Astrocyte (in vitro differentiated cells and primary cell): ENCODE results near the gene DNMT3B. TPM values are rescaled to one million over a fixed set of nuclear protein-coding genes. Genes with fewer than 3 reads are reported as not detected.

Experiments
- DNase-seq: peaks from one replicate; pipeline ENCODE4 v3.0.0-alpha.2; 2010; ENCODE audit warnings: low read depth
- FAIRE-seq: peaks from 2 replicates; lab custom pipeline; 2011; peaks lifted over from hg19 to GRCh38; lab: Jason Lieb, UNC
- H2AFZ ChIP-seq: 2 replicates; pipeline ENCODE4 v1.6.0; 2012; ENCODE audit warnings: low read depth, low read length, inconsistent platforms
- H3K27ac ChIP-seq: 2 replicates; pipeline ENCODE4 v1.5.1; 2011; ENCODE audit warnings: low read depth, low read length, inconsistent platforms
- H3K27me3 ChIP-seq: 2 replicates; pipeline ENCODE4 v1.6.0; 2011; ENCODE audit warnings: low read length, inconsistent platforms; ENCODE audit not compliant: insufficient read depth
- H3K36me3 ChIP-seq: 2 replicates; pipeline ENCODE4 v1.5.1; 2011; ENCODE audit warnings: low read length, inconsistent platforms; ENCODE audit not compliant: insufficient read depth
- H3K4me1 ChIP-seq: 2 replicates; pipeline ENCODE4 v1.5.1; 2011; ENCODE audit warnings: low read length, inconsistent platforms; ENCODE audit not compliant: insufficient read depth
- H3K4me2 ChIP-seq: 2 replicates; pipeline ENCODE4 v1.6.0; 2012; ENCODE audit warnings: low read length, inconsistent platforms
- H3K4me3 ChIP-seq: 2 replicates; pipeline ENCODE4 v1.5.1; 2011; ENCODE audit warnings: low read depth, mild to moderate bottlenecking, low read length, inconsistent platforms; ENCODE audit not compliant: insufficient read depth
- H3K79me2 ChIP-seq: 2 replicates; pipeline ENCODE4 v1.6.0; 2012; ENCODE audit warnings: mild to moderate bottlenecking, low read length, inconsistent platforms; ENCODE audit not compliant: insufficient read depth
- H3K9ac ChIP-seq: 2 replicates; pipeline ENCODE4 v1.6.0; 2012; ENCODE audit warnings: mild to moderate bottlenecking, low read length, inconsistent platforms
- H3K9me3 ChIP-seq: 2 replicates; pipeline ENCODE4 v1.5.1; 2012; ENCODE audit warnings: low read depth, mild to moderate bottlenecking, low read length, inconsistent platforms; ENCODE audit not compliant: insufficient read depth
- H4K20me1 ChIP-seq: 2 replicates; pipeline ENCODE4 v1.6.0; 2012; ENCODE audit warnings: low read length, inconsistent platforms; ENCODE audit not compliant: insufficient read depth
- H3K27ac Mint-ChIP-seq: one replicate; pipeline ENCODE4 v1.8.0; 2021; ENCODE audit warnings: mild to moderate bottlenecking, mixed read lengths; ENCODE audit not compliant: unreplicated experiment
- H3K27me3 Mint-ChIP-seq: one replicate; pipeline ENCODE4 v1.8.0; 2021; ENCODE audit warnings: low read depth, mixed read lengths; ENCODE audit not compliant: unreplicated experiment
- H3K36me3 Mint-ChIP-seq: one replicate; pipeline ENCODE4 v1.8.0; 2021; ENCODE audit warnings: low read depth, mixed read lengths; ENCODE audit not compliant: unreplicated experiment
- H3K4me1 Mint-ChIP-seq: one replicate; pipeline ENCODE4 v1.8.0; 2021; ENCODE audit warnings: low read depth, mixed read lengths; ENCODE audit not compliant: unreplicated experiment
- H3K4me3 Mint-ChIP-seq: one replicate; pipeline ENCODE4 v1.8.0; 2021; ENCODE audit warnings: mild to moderate bottlenecking, moderate library complexity, mixed read lengths; ENCODE audit not compliant: unreplicated experiment
- H3K9me3 Mint-ChIP-seq: one replicate; pipeline ENCODE4 v1.8.0; 2021; ENCODE audit warnings: mild to moderate bottlenecking, mixed read lengths; ENCODE audit not compliant: unreplicated experiment
- CTCF ChIP-seq: IDR thresholded peaks from 2 replicates; pipeline ENCODE4 v1.5.1; 2011; ENCODE audit warnings: low read depth, mild to moderate bottlenecking, inconsistent platforms, low read length, moderate library complexity; ENCODE audit not compliant: insufficient read depth
- EZH2 ChIP-seq: IDR thresholded peaks from 2 replicates; pipeline ENCODE4 v1.6.1; 2012; ENCODE audit warnings: mild to moderate bottlenecking, low read length, inconsistent platforms; ENCODE audit not compliant: insufficient read depth
- total RNA-seq: library from RNA; stranded (reverse); gene quantifications from 2 replicates; pipeline ENCODE4 v1.2.1, GENCODE V29; 2021

DNMT3B gene
- total RNA-seq, 1 donor from 2014 or later, result 5.0 TPM

- Histone ChIP-seq H3K9me3 (no peaks in the 10 kb centered on the region), H3K4me2 (no peak overlapping the region), H3K27me3 (no peaks in the 10 kb centered on the region), H3K27ac (no peak overlapping the region), H3K79me2 (peaks cover 33% of the 10 kb centered on the region), H3K9ac (no peak overlapping the region), H4K20me1 (peaks cover 27% of the 10 kb centered on the region), H3K4me3 (no peak overlapping the region), H3K36me3 (peaks cover 2% of the 10 kb centered on the region), H3K4me1 (no peaks in the 10 kb centered on the region), H2AFZ (no peak overlapping the region)
- no peak for DNase-seq
- H3K4me3 Mint-ChIP-seq, result no peak overlapping the region
- FAIRE-seq, result no peak
- no peaks in the 10 kb centered on the region for H3K27me3 Mint-ChIP-seq
- TF ChIP-seq CTCF, result no peak
- TF ChIP-seq EZH2, result no peak
- no peak overlapping the region for H3K27ac Mint-ChIP-seq
- H3K36me3 Mint-ChIP-seq, result peaks cover 2% of the 10 kb centered on the region
- peaks cover 25% of the 10 kb centered on the region for H3K4me1 Mint-ChIP-seq
- no peaks in the 10 kb centered on the region for H3K9me3 Mint-ChIP-seq
Observed at GRCh38 chr20:32775336-32775991, 13.3 kb downstream of the DNMT3B start.

- H4K20me1 ChIP-seq, result peaks cover 27% of the 10 kb centered on the region
- H3K79me2 ChIP-seq, result peaks cover 27% of the 10 kb centered on the region
- no peak overlapping the region for H3K9ac ChIP-seq
- H3K36me3 Mint-ChIP-seq, result peaks cover 5% of the 10 kb centered on the region
- no peaks in the 10 kb centered on the region for H3K9me3 Mint-ChIP-seq
- H3K27me3 ChIP-seq, result no peaks in the 10 kb centered on the region
- no peaks in the 10 kb centered on the region for H3K27me3 Mint-ChIP-seq
- H3K4me1 Mint-ChIP-seq, result peaks cover 23% of the 10 kb centered on the region
- TF ChIP-seq CTCF (no peak), EZH2 (no peak)
- H3K27ac ChIP-seq, result no peak overlapping the region
- H3K9me3 ChIP-seq, result no peaks in the 10 kb centered on the region
- peaks cover 6% of the 10 kb centered on the region for H3K36me3 ChIP-seq
- FAIRE-seq, result no peak
- H3K27ac Mint-ChIP-seq, result no peak overlapping the region
- peak; percentile 21 for DNase-seq
- peak overlapping the region; percentile 34 for H3K4me2 ChIP-seq
- no peaks in the 10 kb centered on the region for H3K4me1 ChIP-seq
- H3K4me3 ChIP-seq, result no peak overlapping the region
- H2AFZ ChIP-seq, result no peak overlapping the region
- no peak overlapping the region for H3K4me3 Mint-ChIP-seq
Observed at GRCh38 chr20:32777177-32777956, 15.2 kb downstream of the DNMT3B start.
